Gastroesophageal sphincter (tissue), 3 donors: ENCODE measurements around the gene NEUROD6.

Experiments used
- CTCF ChIP-seq, 4 experiments: fragments of 200-600 bp in 2 of 4; fragments of 450-650 bp in 2 of 4; sonication (generic) in 1 of 4; IDR thresholded peaks; one replicate each; pipeline ENCODE4 v1.5.1; 2017 to 2019; ENCODE audit warnings: antibody characterized with exemption in 4 of 4, mild to moderate bottlenecking in 2 of 4, moderate library complexity in 2 of 4
- EP300 ChIP-seq: sonication (generic); formaldehyde crosslinking; IDR thresholded peaks from one replicate; pipeline ENCODE4 v1.6.1; 2017; ENCODE audit warnings: antibody characterized with exemption, mild to moderate bottlenecking
- POLR2A ChIP-seq, 2 donors: fragments of 450-650 bp; IDR thresholded peaks; one replicate each; pipeline ENCODE4 v1.6.1; 2017; ENCODE audit warnings: antibody characterized with exemption in 2 of 2, mild to moderate bottlenecking in 2 of 2, moderate library complexity in 1 of 2
- POLR2AphosphoS5 ChIP-seq: sonication (generic); formaldehyde crosslinking; IDR thresholded peaks from one replicate; pipeline ENCODE4 v1.6.1; 2017; ENCODE audit warnings: antibody characterized with exemption

DNA sequence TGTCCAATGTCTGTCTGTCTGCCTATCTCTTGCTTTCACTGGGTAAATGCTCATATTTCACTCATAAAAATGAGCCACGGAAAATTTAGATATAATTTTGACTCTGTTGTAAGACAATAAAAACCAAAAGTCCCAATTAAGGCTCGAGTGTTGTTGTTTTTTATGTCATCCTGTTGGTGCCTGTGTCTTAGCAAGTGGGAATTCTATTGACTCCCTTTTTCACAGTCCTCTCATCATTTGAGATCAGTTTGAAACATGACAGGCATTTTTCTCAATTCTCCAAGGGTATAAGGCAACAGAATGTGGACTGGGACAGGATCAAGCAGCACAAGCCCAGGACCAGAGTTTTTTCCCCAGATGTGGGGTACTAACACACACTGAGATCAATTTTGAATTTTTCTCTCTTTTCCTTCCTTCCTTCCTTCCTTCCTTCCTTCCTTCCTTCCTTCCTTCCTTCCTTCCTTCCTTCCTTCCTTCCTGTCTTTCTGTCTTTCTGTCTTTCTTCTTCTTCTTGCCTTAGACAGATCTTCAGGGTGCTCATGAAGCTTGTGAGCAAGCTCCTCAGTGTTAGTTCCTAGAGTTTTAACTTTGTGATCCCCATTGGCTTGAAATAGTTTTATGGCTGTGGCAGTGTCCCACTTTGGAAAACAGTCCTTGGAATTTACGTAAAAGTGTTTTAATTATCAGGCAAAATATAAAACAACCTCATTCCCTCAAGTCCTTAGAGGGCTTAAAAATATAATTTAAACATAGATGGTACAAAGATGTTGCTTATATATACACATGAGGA is 3.2 kb upstream of the NEUROD6 start:
- TF ChIP-seq CTCF (IDR thresholded peaks at IDR 0.05) (no peak), EP300 (no peak), POLR2A (IDR thresholded peaks at IDR 0.05) (no peak), POLR2AphosphoS5 (no peak)
